Heart left ventricle (tissue), 16 donors: Measurements from ENCODE around the gene IGF2BP3. TPM values are rescaled to one million over a fixed set of nuclear protein-coding genes. Genes with fewer than 3 reads are reported as not detected.
"Not testable (repeated sequence)": the region's sequence is repeated elsewhere in the genome, so short reads cannot be mapped to it uniquely, and the experiment has no call there.

Experiments used
- ATAC-seq, 4 donors: fragments of 200-7000 bp; cut with Tn5 transposase; one replicate each; pipeline ENCODE4 v1.9.1; 2020 to 2022; ENCODE audit warnings: moderate library complexity in 4 of 4, mild to moderate bottlenecking in 3 of 4, moderate number of reproducible peaks in 1 of 4
- DNase-seq, 5 donors: peaks; one replicate each; pipeline ENCODE4 v3.0.0-alpha.2; 2020
- H3K27ac ChIP-seq, 12 donors: fragments of 200-600 bp; sonication (generic) in 4 of 12; one replicate each; pipeline versions ENCODE4 v1.5.0 to v1.8.0; 2016 to 2022; ENCODE audit warnings: mild to moderate bottlenecking in 2 of 12
- H3K27me3 ChIP-seq, 9 donors: fragments of 200-600 bp; sonication (generic) in 2 of 9; one replicate each; pipeline versions ENCODE4 v1.5.1 to v1.8.0; 2016 to 2022; ENCODE audit warnings: mild to moderate bottlenecking in 3 of 9
- H3K36me3 ChIP-seq, 9 donors: fragments of 200-600 bp; sonication (generic) in 2 of 9; one replicate each; pipeline versions ENCODE4 v1.5.0 to v1.8.0; 2018 to 2022; ENCODE audit warnings: mild to moderate bottlenecking in 2 of 9
- H3K4me1 ChIP-seq, 12 donors: fragments of 200-600 bp; sonication (generic) in 4 of 12; one replicate each; pipeline versions ENCODE4 v1.5.0 to v1.8.0; 2016 to 2022; ENCODE audit warnings: mild to moderate bottlenecking in 3 of 12
- H3K4me3 ChIP-seq, 12 donors: fragments of 200-600 bp; sonication (generic) in 4 of 12; one replicate each; pipeline versions ENCODE4 v1.5.0 to v1.8.0; 2017 to 2022; ENCODE audit warnings: mild to moderate bottlenecking in 9 of 12, moderate library complexity in 4 of 12
- H3K9me3 ChIP-seq, 12 donors: fragments of 200-600 bp; sonication (generic) in 4 of 12; one replicate each; pipeline versions ENCODE4 v1.5.0 to v1.8.0; 2016 to 2022; ENCODE audit warnings: mild to moderate bottlenecking in 1 of 12
- POLR2A ChIP-seq, 2 donors: fragments of 450-650 bp; IDR thresholded peaks; one replicate each; pipeline ENCODE4 v1.6.1; 2017; ENCODE audit warnings: antibody characterized with exemption in 2 of 2, mild to moderate bottlenecking in 2 of 2, moderate library complexity in 2 of 2
- WGBS, 4 donors: extraction: QIAGEN DNeasy Blood & Tissue Kit in 2 of 4; methylation state at CpG; one replicate each; pipeline versions ENCODE4 v1.1.5 to v1.1.7; 2013 to 2018; 5-methylcytosine and 5-hydroxymethylcytosine counted together
- intact Hi-C, 10 donors: fragments of 100-400 bp; cut with DNase I; formaldehyde crosslinking; loops; one replicate each; pipeline versions ENCODE4 v1.11.1 to v1.14.2; 2022
- polyA plus RNA-seq, 2 donors: library from polyadenylated mRNA; stranded (reverse); fragments of 200-250 nt; gene quantifications; one replicate each; pipeline ENCODE4 v1.2.3, GENCODE V29; 2013
- total RNA-seq, 9 donors: library from RNA; depleted of rRNA in 2 of 9; stranded (reverse); fragments of >200 nt in 2 of 9; fragmentation: NEBNext Ultra II Directional in 3 of 9; extraction: Animal tissue kit (Norgen Biotek cat#: 25700) in 3 of 9; gene quantifications; one replicate each; pipeline versions ENCODE4 v1.1.0 to v1.2.4, GENCODE V29; 2016 to 2023
- TF ChIP-seq, protein P1 (sequence below), 12 donors: fragments of 200-600 bp; sonication (generic) in 4 of 12; IDR thresholded peaks; one replicate each; pipeline versions ENCODE4 v1.5.0 to v1.8.0; 2018 to 2022; ENCODE audit warnings: antibody characterized with exemption in 12 of 12, mild to moderate bottlenecking in 5 of 12
- donor health status: ischemic (EF 13 %, LVEDD 7.1; RV severe dilation, severe dysfunction).
- donor health status: healthy with polysubstance abuse.
- donor health status: DM: no; HTN: yes; CAD: no.
- donor health status: DM: no; HTN: no; CAD: no.
- donor health status: ischemic (EF 25% LVEDD 6.9; RV normal size, moderate dysfunction).
- donor health status: ischemic (EF 25% LVEDD 5.7; RV mildly dilated, moderate dysfunction).
- donor health status: healthy.
- donor health status: DM: yes; HTN: yes; CAD: no.
- donor health status: ischemic (EF 35%, LVEDD 5.7; RV mildly dilated, moderate dysfunction).
- donor health status: nonischemic (EF 11% LVEDD 7.7; RV severe dilation, severe dysfunction).
- donor health status: DM: yes; HTN: yes; CAD: no.
- donor health status: PGD.
- donor health status: ischemic (EF 29% LVEDD 5.4; RV normal size, mild dysfunction).
- donor health status: nonischemic (EF 23%, LVEDD 6.1; RV moderate dilation, normal function).

The IGF2BP3 gene
- total and polyA plus RNA-seq, 11 donors, result 0.27 to 2.2 (median 0.50) TPM; not detected in 5

DNA sequence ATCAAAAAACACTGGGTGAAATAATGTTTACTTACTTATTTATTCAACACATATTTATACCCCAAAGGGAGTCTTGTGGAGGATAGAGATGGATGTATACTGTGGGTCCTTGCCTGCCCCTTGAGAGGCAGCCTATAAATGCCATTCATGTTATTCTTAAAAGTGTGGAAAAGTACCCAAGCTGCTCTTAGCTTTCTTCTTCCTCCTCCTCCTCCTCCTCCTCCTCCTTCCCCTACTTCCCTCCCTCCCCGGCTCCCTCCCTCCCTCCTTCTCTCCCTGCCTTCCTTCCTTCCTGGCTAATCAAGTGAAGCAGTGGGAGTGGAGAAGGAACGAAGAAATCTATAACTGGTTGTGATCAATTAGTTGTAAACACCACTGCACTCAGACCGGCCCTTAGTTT, 21.2 kb upstream of the IGF2BP3 start:
- TF ChIP-seq, protein P1, sequence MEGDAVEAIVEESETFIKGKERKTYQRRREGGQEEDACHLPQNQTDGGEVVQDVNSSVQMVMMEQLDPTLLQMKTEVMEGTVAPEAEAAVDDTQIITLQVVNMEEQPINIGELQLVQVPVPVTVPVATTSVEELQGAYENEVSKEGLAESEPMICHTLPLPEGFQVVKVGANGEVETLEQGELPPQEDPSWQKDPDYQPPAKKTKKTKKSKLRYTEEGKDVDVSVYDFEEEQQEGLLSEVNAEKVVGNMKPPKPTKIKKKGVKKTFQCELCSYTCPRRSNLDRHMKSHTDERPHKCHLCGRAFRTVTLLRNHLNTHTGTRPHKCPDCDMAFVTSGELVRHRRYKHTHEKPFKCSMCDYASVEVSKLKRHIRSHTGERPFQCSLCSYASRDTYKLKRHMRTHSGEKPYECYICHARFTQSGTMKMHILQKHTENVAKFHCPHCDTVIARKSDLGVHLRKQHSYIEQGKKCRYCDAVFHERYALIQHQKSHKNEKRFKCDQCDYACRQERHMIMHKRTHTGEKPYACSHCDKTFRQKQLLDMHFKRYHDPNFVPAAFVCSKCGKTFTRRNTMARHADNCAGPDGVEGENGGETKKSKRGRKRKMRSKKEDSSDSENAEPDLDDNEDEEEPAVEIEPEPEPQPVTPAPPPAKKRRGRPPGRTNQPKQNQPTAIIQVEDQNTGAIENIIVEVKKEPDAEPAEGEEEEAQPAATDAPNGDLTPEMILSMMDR (IDR thresholded peaks at IDR 0.05), result no peak
- no peak for TF ChIP-seq POLR2A (IDR thresholded peaks at IDR 0.05)
- intact Hi-C loops, result no loop called here

DNA sequence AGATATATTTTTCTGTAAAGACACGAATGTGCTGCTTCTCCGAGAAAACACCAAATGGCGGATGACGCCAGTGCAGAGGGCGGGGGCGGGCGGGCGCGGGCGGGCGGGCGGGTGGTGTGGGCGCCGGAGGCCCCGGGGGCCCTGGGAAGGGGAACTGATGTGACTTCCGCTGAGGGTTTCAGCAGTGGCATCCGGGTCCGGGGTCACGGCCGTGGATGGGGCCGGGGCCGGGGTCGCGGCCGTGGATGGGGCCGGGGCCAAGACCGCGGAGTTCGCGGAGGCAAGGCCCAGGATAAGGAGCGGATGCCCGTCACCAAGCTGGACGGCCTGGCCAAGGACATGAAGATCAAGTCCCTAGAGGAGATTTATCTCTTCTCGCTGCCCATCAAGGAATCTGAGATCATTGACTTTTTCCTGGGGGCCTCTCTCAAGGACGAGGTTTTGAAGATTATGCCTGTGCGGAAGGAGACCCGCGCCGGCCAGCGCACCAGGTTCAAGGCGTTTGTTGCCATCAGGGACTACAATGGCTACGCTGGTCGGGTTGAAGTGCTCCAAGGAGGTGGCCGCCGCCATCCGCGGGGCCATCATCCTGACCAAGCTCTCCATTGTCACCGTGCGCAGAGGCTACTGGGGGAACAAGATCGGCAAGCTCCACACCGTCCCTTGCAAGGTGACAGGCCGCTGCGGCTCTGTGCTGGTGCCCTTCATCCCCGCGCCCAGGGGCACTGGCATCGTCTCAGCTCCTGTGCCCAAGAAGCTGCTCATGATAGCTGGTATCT, 20.3 kb upstream of the IGF2BP3 start:
- 30 to 50% (median 42%) methylated on average over 39 to 56 of the region's 56 CpGs for WGBS, 4 donors
- no peak for TF ChIP-seq POLR2A (IDR thresholded peaks at IDR 0.05)
- TF ChIP-seq, protein P1 (IDR thresholded peaks at IDR 0.05), result no peak
- peak overlapping the region; percentile 30 to 79 (median 61) for H3K4me3 ChIP-seq
- ATAC-seq, result peak; percentile 48 to 96 (median 92)
- peak overlapping the region in 10 of 12 donors; percentile 28 to 73 (median 54) for H3K27ac ChIP-seq
- no peaks in the 10 kb centered on the region for H3K36me3 ChIP-seq
- H3K27me3 ChIP-seq, result no peaks in the 10 kb centered on the region
- H3K4me1 ChIP-seq, result peaks cover 0 to 10% (median 0%) of the 10 kb centered on the region in 12 donors
- peak; percentile 47 to 83 (median 58) for DNase-seq
- no peaks in the 10 kb centered on the region for H3K9me3 ChIP-seq
- intact Hi-C loops, result no loop called here

More for the DNA sequence above, 21.2 kb upstream of the IGF2BP3 start:
- 51 to 55% (median 53%) methylated on average over 3 of the region's 3 CpGs for WGBS, 4 donors
- DNase-seq (no peak), ATAC-seq (no peak)
- Histone ChIP-seq H3K4me3 (peak overlapping the region in 7 of 12 donors; percentile 30 to 79 (median 64)), H3K27me3 (no peaks in the 10 kb centered on the region), H3K36me3 (no peaks in the 10 kb centered on the region), H3K27ac (no peak overlapping the region), H3K4me1 (peaks cover 0 to 10% (median 0%) of the 10 kb centered on the region in 12 donors), H3K9me3 (no peaks in the 10 kb centered on the region)

DNA sequence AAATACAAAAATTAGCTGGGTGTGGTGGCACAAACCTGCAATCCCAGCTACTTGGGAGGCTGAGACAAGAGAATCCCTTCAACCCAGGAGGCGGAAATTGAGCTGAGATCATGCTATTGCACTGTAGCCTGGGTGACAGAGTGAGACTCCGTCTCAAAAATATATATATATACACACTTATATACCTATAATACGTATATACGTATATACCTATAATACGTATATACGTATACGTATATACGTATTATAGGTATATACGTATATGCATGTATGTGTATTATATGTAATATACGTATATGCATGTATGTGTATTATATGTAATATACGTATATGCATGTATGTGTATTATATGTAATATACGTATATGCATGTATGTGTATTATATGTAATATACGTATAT, 18.4 kb upstream of the IGF2BP3 start:
- H3K4me3 ChIP-seq, H3K27me3 ChIP-seq, ATAC-seq, H3K36me3 ChIP-seq, H3K9me3 ChIP-seq, H3K27ac ChIP-seq, DNase-seq: not testable (repeated sequence)
- H3K4me1 ChIP-seq, result peaks cover 0 to 10% (median 0%) of the 10 kb centered on the region in 12 donors
- intact Hi-C loops, result loop anchor here in 1 of 10 donors (10.0 kb wide), 1 partner anchor 304 kb away; the partner anchor contains the start of gene NUP42
- 97 to 98% (median 97%) methylated on average over 12 to 13 of the region's 13 CpGs for WGBS, 4 donors

DNA sequence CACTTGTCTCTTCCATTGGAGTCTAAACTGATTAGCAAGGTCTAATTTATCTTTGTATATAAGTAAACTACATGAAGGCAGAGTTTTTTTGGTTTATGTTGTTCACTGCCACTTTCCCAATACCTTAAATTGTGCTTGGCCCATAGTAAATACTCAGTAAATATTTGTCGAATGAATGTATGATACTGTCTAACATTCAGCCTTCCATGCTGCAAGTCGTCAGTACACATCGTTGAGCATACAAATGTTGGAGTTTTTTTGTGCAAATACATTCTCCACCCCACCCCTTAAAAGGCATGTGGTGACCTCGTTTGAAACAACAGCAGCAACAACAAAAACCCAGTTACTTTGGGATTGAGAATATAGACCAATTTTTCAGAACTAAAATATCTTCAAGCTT, 17.4 kb upstream of the IGF2BP3 start:
- TF ChIP-seq, protein P1 (IDR thresholded peaks at IDR 0.05), result no peak
- no peak for TF ChIP-seq POLR2A (IDR thresholded peaks at IDR 0.05)
- no peaks in the 10 kb centered on the region for H3K9me3 ChIP-seq
- ATAC-seq, result no peak
- H3K4me3 ChIP-seq, result no peak overlapping the region
- no peak for DNase-seq
- intact Hi-C loops, result loop anchor here in 1 of 10 donors (10.0 kb wide), 1 partner anchor 303 kb away; the partner anchor contains the start of gene NUP42
- 57 to 66% (median 62%) methylated on average over 4 of the region's 4 CpGs for WGBS, 4 donors
- H3K27me3 ChIP-seq, result peaks cover 0 to 9% (median 0%) of the 10 kb centered on the region in 9 donors
- H3K36me3 ChIP-seq, result no peaks in the 10 kb centered on the region
- H3K27ac ChIP-seq, result no peak overlapping the region
- peaks cover 0 to 10% (median 0%) of the 10 kb centered on the region in 12 donors for H3K4me1 ChIP-seq
